Panc1 (cell line): Measurements from ENCODE around the gene ARMC12. TPM values are rescaled to one million over a fixed set of nuclear protein-coding genes. Genes with fewer than 3 reads are reported as not detected.

ENCODE experiments used
- ATAC-seq: fragments of 200-7000 bp; cut with Tn5 transposase; 2 replicates; pipeline ENCODE4 v1.9.1; 2020; ENCODE audit warnings: mild to moderate bottlenecking, moderate library complexity
- BruUV-seq: library from RNA; stranded (reverse); fragments of 400-500 nt; replicated peaks from 2 replicates; lab custom pipeline; 2021; lab: Mats Ljungman, UMichigan
- CTCF ChIA-PET: fragments of 300-600 bp; sonication (Branson Sonifier 250); formaldehyde crosslinking; loops from one replicate; lab custom pipeline; 2022; ENCODE audit warnings: antibody characterized with exemption; lab: Charles Lee
- POLR2A ChIA-PET: fragments of 300-600 bp; sonication (Branson Sonifier 250); formaldehyde crosslinking; loops from one replicate; lab custom pipeline; 2022; ENCODE audit warnings: antibody characterized with exemption; lab: Charles Lee
- DNase-seq: peaks from one replicate; pipeline ENCODE4 v3.0.0-alpha.2; 2010; ENCODE audit warnings: low read depth, low spot score
- H3K27ac ChIP-seq: 2 replicates; pipeline ENCODE4 v1.5.1; 2011; ENCODE audit warnings: mild to moderate bottlenecking, low read length, inconsistent platforms
- H3K27me3 ChIP-seq: fragments of 200-500 bp; sonication (Bioruptor generic); 2 replicates; pipeline ENCODE4 v1.6.0; 2014; ENCODE audit warnings: low read length, inconsistent platforms; ENCODE audit not compliant: control insufficient read depth, insufficient read depth
- H3K36me3 ChIP-seq: fragments of 200-500 bp; sonication (Bioruptor generic); 2 replicates; pipeline ENCODE4 v1.5.1; 2014; ENCODE audit warnings: inconsistent platforms, mild to moderate bottlenecking, low read length, moderate library complexity; ENCODE audit not compliant: control insufficient read depth, insufficient read depth
- H3K4me1 ChIP-seq: 2 replicates; pipeline ENCODE4 v1.5.1; 2011; ENCODE audit warnings: inconsistent platforms, mild to moderate bottlenecking, low read length, moderate library complexity; ENCODE audit not compliant: control insufficient read depth, insufficient read depth
- H3K4me3 ChIP-seq, 2 experiments: 2 replicates each; pipeline ENCODE4 v1.5.1; 2011 to 2012; ENCODE audit warnings: low read depth in 2 of 2, low read length in 2 of 2, mild to moderate bottlenecking in 2 of 2, inconsistent platforms in 1 of 2, moderate library complexity in 1 of 2
- H3K9me3 ChIP-seq: fragments of 200-500 bp; sonication (Bioruptor generic); 2 replicates; pipeline ENCODE4 v1.5.1; 2014; ENCODE audit warnings: low read depth, mild to moderate bottlenecking, inconsistent platforms, low read length, moderate library complexity; ENCODE audit not compliant: control insufficient read depth, insufficient read depth
- POLR2AphosphoS5 ChIP-seq: IDR thresholded peaks from 2 replicates; pipeline ENCODE4 v1.6.1; 2012; ENCODE audit warnings: mild to moderate bottlenecking, low read depth, low read length, moderate library complexity
- REST ChIP-seq, 2 experiments: IDR thresholded peaks; 2 replicates each; pipeline ENCODE4 v1.6.1; 2011 to 2012; ENCODE audit warnings: low read depth in 2 of 2, control low read depth in 1 of 2, low read length in 1 of 2, mild to moderate bottlenecking in 1 of 2, moderate library complexity in 1 of 2; ENCODE audit not compliant: insufficient read depth in 1 of 2
- SIN3A ChIP-seq: IDR thresholded peaks from 2 replicates; pipeline ENCODE4 v1.6.1; 2012; ENCODE audit warnings: low read depth, mild to moderate bottlenecking, low read length, moderate library complexity, borderline replicate concordance; ENCODE audit not compliant: insufficient read depth
- TCF7L2 ChIP-seq: IDR thresholded peaks from 2 replicates; pipeline ENCODE4 v1.6.1; 2011; ENCODE audit warnings: mild to moderate bottlenecking, low read depth, low read length, inconsistent platforms
- in situ Hi-C: cut with HindIII; loops from 2 replicates; pipeline ENCODE4 v1.10.0; 2016; ENCODE audit warnings: low sequenced_read_pairs, low pct_unique_long_range_greater_than_20kb
- intact Hi-C: fragments of 100-400 bp; cut with micrococcal nuclease; formaldehyde crosslinking; loops from one replicate; pipeline ENCODE4 v1.10.0; 2022; ENCODE audit not compliant: unreplicated experiment
- total RNA-seq: library from RNA; stranded (reverse); gene quantifications from one replicate; pipeline ENCODE4 v1.2.1, GENCODE V29; 2021; ENCODE audit not compliant: unreplicated experiment
- TF ChIP-seq, protein P1 (sequence below): fragments of 450-650 bp; IDR thresholded peaks from 2 replicates; pipeline ENCODE4 v1.5.1; 2017; ENCODE audit warnings: mild to moderate bottlenecking

ARMC12 gene
- total RNA-seq, 1 experiment from 2014 or later: 1.4 TPM

GRCh38 chr6:35718375-35718736 lies 18.5 kb upstream of the ARMC12 start:
- H3K9me3 ChIP-seq: no peaks in the 10 kb centered on the region
- no peak for ATAC-seq
- ChIA-PET POLR2A (no interaction called here), CTCF (no interaction called here)
- in situ Hi-C loops: no loop called here
- H3K27ac ChIP-seq: no peak overlapping the region
- no peak for DNase-seq
- intact Hi-C loops: no loop called here
- TF ChIP-seq POLR2AphosphoS5 (no peak), SIN3A (no peak), REST (IDR thresholded peaks at IDR 0.05; ENCODE audit: insufficient read depth in 1 of 2, low read depth in 2 of 2, low read length in 1 of 2) (no peak), TCF7L2 (no peak)
- TF ChIP-seq, protein P1, sequence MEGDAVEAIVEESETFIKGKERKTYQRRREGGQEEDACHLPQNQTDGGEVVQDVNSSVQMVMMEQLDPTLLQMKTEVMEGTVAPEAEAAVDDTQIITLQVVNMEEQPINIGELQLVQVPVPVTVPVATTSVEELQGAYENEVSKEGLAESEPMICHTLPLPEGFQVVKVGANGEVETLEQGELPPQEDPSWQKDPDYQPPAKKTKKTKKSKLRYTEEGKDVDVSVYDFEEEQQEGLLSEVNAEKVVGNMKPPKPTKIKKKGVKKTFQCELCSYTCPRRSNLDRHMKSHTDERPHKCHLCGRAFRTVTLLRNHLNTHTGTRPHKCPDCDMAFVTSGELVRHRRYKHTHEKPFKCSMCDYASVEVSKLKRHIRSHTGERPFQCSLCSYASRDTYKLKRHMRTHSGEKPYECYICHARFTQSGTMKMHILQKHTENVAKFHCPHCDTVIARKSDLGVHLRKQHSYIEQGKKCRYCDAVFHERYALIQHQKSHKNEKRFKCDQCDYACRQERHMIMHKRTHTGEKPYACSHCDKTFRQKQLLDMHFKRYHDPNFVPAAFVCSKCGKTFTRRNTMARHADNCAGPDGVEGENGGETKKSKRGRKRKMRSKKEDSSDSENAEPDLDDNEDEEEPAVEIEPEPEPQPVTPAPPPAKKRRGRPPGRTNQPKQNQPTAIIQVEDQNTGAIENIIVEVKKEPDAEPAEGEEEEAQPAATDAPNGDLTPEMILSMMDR: no peak
- H3K4me3 ChIP-seq: no peak overlapping the region
- H3K4me1 ChIP-seq: no peaks in the 10 kb centered on the region
- no peaks in the 10 kb centered on the region for H3K36me3 ChIP-seq
- H3K27me3 ChIP-seq: no peaks in the 10 kb centered on the region
- no TSS peak for BruUV-seq

DNA sequence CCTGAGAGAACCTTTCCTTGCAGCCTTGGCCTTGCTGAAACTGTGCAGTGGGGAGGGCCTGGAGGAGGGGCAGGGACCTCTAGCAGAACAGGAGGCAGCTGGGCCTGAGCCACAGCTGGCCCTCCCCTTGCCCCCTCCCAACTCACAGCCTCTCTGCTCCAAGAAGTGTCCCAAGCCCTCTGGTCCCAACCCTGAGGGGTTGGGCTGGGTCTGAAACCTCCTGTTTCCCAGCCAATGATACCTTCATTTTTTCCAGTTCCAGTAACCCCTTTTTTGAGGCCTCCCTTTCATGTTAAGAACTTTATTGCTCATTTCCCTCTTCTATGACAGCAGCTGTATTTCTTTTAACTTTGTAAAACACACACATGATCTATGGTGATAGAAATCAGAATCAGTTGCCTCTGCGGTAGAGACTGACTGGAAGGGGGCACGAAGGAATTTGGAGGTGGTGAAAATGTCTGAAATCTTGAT lies 17.9 kb upstream of the ARMC12 start:
- no peak for ATAC-seq

More for the DNA sequence above, 17.9 kb upstream of the ARMC12 start:
- H3K27me3 ChIP-seq: no peaks in the 10 kb centered on the region
- H3K36me3 ChIP-seq: no peaks in the 10 kb centered on the region
- H3K4me3 ChIP-seq: no peak overlapping the region
- in situ Hi-C loops (no loop called here), intact Hi-C loops (no loop called here)
- ChIA-PET CTCF (no interaction called here), POLR2A (no interaction called here)
- H3K4me1 ChIP-seq: no peaks in the 10 kb centered on the region
- H3K27ac ChIP-seq: no peak overlapping the region
- BruUV-seq: no TSS peak
- H3K9me3 ChIP-seq: no peaks in the 10 kb centered on the region
- TF ChIP-seq POLR2AphosphoS5: no peak
- no peak for TF ChIP-seq REST (IDR thresholded peaks at IDR 0.05; ENCODE audit: insufficient read depth in 1 of 2, low read depth in 2 of 2, low read length in 1 of 2)
- no peak for TF ChIP-seq TCF7L2
- no peak for TF ChIP-seq SIN3A
- TF ChIP-seq, protein P1: no peak
- no peak for DNase-seq
